ENCODE data around the gene GTF2H1.

Gene GTF2H1

DNA sequence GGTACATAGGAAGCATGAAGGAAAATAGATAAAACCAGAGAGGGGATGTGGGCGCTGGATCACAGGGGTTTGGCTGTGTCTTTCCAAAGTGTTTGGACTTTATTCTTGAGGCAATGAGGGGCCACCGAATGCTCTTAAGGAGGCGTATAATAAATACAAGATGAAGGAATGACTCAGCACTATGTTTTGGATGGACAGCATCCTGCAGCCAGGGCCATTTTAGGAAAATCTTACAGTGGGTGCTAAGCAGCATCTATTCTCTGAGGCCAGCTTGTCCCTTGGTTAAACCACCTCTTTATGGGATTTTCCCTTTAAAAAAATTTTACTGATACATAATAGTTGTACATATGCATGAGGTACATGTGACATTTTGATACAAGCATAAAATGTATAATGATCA lies 67.7 kb downstream of the GTF2H1 start:
- no peaks in the 10 kb centered on the region for H3K9me3 ChIP-seq (ENCODE audit: control insufficient read depth, insufficient read depth, low read depth, low read length)
- H3K4me1 ChIP-seq (ENCODE audit: control insufficient read depth, insufficient read depth, low read length), result no peaks in the 10 kb centered on the region
- no peak overlapping the region for H3K27ac ChIP-seq (ENCODE audit: extremely low read depth, low read depth, low read length)
- H3K4me3 ChIP-seq (ENCODE audit: low read depth, low read length), result no peak overlapping the region
- ChIA-PET CTCF (interaction anchor here (0.6 to 1.1 kb wide), 4 partner anchors 20 to 1781 kb away, joined by 3 to 5 read pairs (median 4); no protein-coding TSS in a partner anchor), POLR2A (no interaction called here)
- no peak for TF ChIP-seq ZFP37 (tag by site-specific recombination; IDR thresholded peaks at IDR 0.05)
- TF ChIP-seq ZNF394 (tag by site-specific recombination; IDR thresholded peaks at IDR 0.05; ENCODE audit: borderline replicate concordance), result no peak
- TF ChIP-seq ZFP41 (tag by site-specific recombination; IDR thresholded peaks at IDR 0.05; ENCODE audit: borderline replicate concordance), result no peak
- TF ChIP-seq, protein P1, sequence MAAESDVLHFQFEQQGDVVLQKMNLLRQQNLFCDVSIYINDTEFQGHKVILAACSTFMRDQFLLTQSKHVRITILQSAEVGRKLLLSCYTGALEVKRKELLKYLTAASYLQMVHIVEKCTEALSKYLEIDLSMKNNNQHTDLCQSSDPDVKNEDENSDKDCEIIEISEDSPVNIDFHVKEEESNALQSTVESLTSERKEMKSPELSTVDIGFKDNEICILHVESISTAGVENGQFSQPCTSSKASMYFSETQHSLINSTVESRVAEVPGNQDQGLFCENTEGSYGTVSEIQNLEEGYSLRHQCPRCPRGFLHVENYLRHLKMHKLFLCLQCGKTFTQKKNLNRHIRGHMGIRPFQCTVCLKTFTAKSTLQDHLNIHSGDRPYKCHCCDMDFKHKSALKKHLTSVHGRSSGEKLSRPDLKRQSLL (tag by site-specific recombination; IDR thresholded peaks at IDR 0.05), result no peak
- TF ChIP-seq ZNF626 (tag by site-specific recombination; IDR thresholded peaks at IDR 0.05), result no peak
- TF ChIP-seq, protein P2, sequence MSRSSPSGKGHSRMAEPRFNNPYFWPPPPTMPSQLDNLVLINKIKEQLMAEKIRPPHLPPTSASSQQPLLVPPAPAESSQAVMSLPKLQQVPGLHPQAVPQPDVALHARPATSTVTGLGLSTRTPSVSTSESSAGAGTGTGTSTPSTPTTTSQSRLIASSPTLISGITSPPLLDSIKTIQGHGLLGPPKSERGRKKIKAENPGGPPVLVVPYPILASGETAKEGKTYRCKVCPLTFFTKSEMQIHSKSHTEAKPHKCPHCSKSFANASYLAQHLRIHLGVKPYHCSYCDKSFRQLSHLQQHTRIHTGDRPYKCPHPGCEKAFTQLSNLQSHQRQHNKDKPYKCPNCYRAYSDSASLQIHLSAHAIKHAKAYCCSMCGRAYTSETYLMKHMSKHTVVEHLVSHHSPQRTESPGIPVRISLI (tag by site-specific recombination; IDR thresholded peaks at IDR 0.05), result no peak
- TF ChIP-seq GLIS2 (tag by site-specific recombination; IDR thresholded peaks at IDR 0.05), result no peak
- no peak for TF ChIP-seq ZNF311 (tag by site-specific recombination; IDR thresholded peaks at IDR 0.05; ENCODE audit: borderline replicate concordance)
- TF ChIP-seq ZNF426 (tag by site-specific recombination; IDR thresholded peaks at IDR 0.05), result no peak
- H3K36me3 ChIP-seq (ENCODE audit: control insufficient read depth in 2 of 2, insufficient read depth in 1 of 2, low read length in 2 of 2), result no peaks in the 10 kb centered on the region

GRCh38 chr11:18392434-18393321 lies 70.3 kb downstream of the GTF2H1 start:
- CTCF ChIA-PET, result interaction anchor here (0.6 to 1.4 kb wide), 4 partner anchors 8 to 561 kb away, joined by 3 to 5 read pairs (median 4); no protein-coding TSS in a partner anchor
- Histone ChIP-seq H3K4me3 (ENCODE audit: low read depth, low read length) (no peak overlapping the region), H3K4me1 (ENCODE audit: control insufficient read depth, insufficient read depth, low read length) (no peaks in the 10 kb centered on the region; the same call in 1 of the 2 replicates), H3K27ac (ENCODE audit: extremely low read depth, low read depth, low read length) (no peak overlapping the region), H3K9me3 (ENCODE audit: control insufficient read depth, insufficient read depth, low read depth, low read length) (no peaks in the 10 kb centered on the region), H3K36me3 (ENCODE audit: control insufficient read depth in 2 of 2, insufficient read depth in 1 of 2, low read length in 2 of 2) (peaks cover 10 to 15% of the 10 kb centered on the region in 2 experiments)
- POLR2A ChIA-PET, result interaction anchor here (5.4 kb wide), 1 partner anchor 9 kb away, joined by 86 read pairs; no protein-coding TSS in a partner anchor
- TF ChIP-seq ZNF121 (tag by site-specific recombination; IDR thresholded peaks at IDR 0.05) (peak; percentile 49; the same call in 1 of the 2 replicates), ZSCAN16 (tag by site-specific recombination; IDR thresholded peaks at IDR 0.05) (no peak), ZNF701 (tag by site-specific recombination; IDR thresholded peaks at IDR 0.05) (no peak)

- H3K27ac ChIP-seq (ENCODE audit: extremely low read depth, low read depth, low read length), result peak overlapping the region; percentile 87; the same call in 1 of the 2 replicates
- TF ChIP-seq, protein P3, sequence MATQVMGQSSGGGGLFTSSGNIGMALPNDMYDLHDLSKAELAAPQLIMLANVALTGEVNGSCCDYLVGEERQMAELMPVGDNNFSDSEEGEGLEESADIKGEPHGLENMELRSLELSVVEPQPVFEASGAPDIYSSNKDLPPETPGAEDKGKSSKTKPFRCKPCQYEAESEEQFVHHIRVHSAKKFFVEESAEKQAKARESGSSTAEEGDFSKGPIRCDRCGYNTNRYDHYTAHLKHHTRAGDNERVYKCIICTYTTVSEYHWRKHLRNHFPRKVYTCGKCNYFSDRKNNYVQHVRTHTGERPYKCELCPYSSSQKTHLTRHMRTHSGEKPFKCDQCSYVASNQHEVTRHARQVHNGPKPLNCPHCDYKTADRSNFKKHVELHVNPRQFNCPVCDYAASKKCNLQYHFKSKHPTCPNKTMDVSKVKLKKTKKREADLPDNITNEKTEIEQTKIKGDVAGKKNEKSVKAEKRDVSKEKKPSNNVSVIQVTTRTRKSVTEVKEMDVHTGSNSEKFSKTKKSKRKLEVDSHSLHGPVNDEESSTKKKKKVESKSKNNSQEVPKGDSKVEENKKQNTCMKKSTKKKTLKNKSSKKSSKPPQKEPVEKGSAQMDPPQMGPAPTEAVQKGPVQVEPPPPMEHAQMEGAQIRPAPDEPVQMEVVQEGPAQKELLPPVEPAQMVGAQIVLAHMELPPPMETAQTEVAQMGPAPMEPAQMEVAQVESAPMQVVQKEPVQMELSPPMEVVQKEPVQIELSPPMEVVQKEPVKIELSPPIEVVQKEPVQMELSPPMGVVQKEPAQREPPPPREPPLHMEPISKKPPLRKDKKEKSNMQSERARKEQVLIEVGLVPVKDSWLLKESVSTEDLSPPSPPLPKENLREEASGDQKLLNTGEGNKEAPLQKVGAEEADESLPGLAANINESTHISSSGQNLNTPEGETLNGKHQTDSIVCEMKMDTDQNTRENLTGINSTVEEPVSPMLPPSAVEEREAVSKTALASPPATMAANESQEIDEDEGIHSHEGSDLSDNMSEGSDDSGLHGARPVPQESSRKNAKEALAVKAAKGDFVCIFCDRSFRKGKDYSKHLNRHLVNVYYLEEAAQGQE (tag by site-specific recombination; IDR thresholded peaks at IDR 0.05), result no peak
- TF ChIP-seq ZNF335 (tag by site-specific recombination; conservative IDR thresholded peaks at IDR 0.05), result peak; percentile 82; the same call in 1 of the 2 replicates
- H3K4me1 ChIP-seq (ENCODE audit: control insufficient read depth, insufficient read depth, low read length), result no peaks in the 10 kb centered on the region; the same call in 1 of the 2 replicates
- peak overlapping the region; percentile 84 for H3K4me3 ChIP-seq (ENCODE audit: low read depth, low read length)
- peaks cover 20 to 25% of the 10 kb centered on the region in 2 experiments for H3K36me3 ChIP-seq (ENCODE audit: control insufficient read depth in 2 of 2, insufficient read depth in 1 of 2, low read length in 2 of 2)
- ChIA-PET CTCF (interaction anchor here (0.6 to 1.4 kb wide), 3 partner anchors 17 to 278 kb away, joined by 3 to 4 read pairs (median 4); no protein-coding TSS in a partner anchor), POLR2A (interaction anchor here (0.6 to 7.0 kb wide), 22 partner anchors 10 to 345 kb away, joined by 3 to 93 read pairs (median 5); partner anchors contain the start of genes GTF2H1, HPS5, LDHC and SAAL1)
- no peaks in the 10 kb centered on the region for H3K9me3 ChIP-seq (ENCODE audit: control insufficient read depth, insufficient read depth, low read depth, low read length)
Observed at GRCh38 chr11:18393581-18394274, 71.4 kb downstream of the GTF2H1 start.

All from HEK293 (cell line).